ENCODE data around the gene ATRNL1.
"Not testable (repeated sequence)": the region's sequence is repeated elsewhere in the genome, so short reads cannot be mapped to it uniquely, and the experiment has no call there.

Gene ATRNL1

GRCh38 chr10:115417585-115418265, 324.6 kb downstream of the ATRNL1 start:
- peak; percentile 3 for DNase-seq (ENCODE audit: low read depth)

- no peak for DNase-seq (ENCODE audit: low read depth)
Observed at GRCh38 chr10:115422624-115423023, 329.5 kb downstream of the ATRNL1 start.

GRCh38 chr10:115427611-115428010, 334.4 kb downstream of the ATRNL1 start:
- no peak for DNase-seq (ENCODE audit: low read depth)

- DNase-seq (ENCODE audit: low read depth) = peak; percentile 0
Observed at GRCh38 chr10:115432188-115432819, 339.1 kb downstream of the ATRNL1 start.

- DNase-seq (ENCODE audit: low read depth) = no peak
Observed at GRCh38 chr10:115436999-115437398, 343.8 kb downstream of the ATRNL1 start.

GRCh38 chr10:115441907-115442545, 348.9 kb downstream of the ATRNL1 start:
- no peak for DNase-seq (ENCODE audit: low read depth)

- no peak for DNase-seq (ENCODE audit: low read depth)
Observed at GRCh38 chr10:115456812-115457211, 363.6 kb downstream of the ATRNL1 start.

GRCh38 chr10:115483294-115483693, 390.1 kb downstream of the ATRNL1 start:
- no peak for DNase-seq (ENCODE audit: low read depth)

- no peak for DNase-seq (ENCODE audit: low read depth)
Observed at GRCh38 chr10:115491526-115492140, 398.5 kb downstream of the ATRNL1 start.

GRCh38 chr10:115503546-115503945, 410.4 kb downstream of the ATRNL1 start:
- no peak for DNase-seq (ENCODE audit: low read depth)

- no peak for DNase-seq (ENCODE audit: low read depth)
Observed at GRCh38 chr10:115514895-115515294, 421.7 kb downstream of the ATRNL1 start.

GRCh38 chr10:115525141-115525540, 432.0 kb downstream of the ATRNL1 start:
- no peak for DNase-seq (ENCODE audit: low read depth)

- not testable (repeated sequence) for DNase-seq (ENCODE audit: low read depth)
Observed at GRCh38 chr10:115527682-115528081, 434.5 kb downstream of the ATRNL1 start.

GRCh38 chr10:115536401-115536800, 443.2 kb downstream of the ATRNL1 start:
- not testable (repeated sequence) for DNase-seq (ENCODE audit: low read depth)

GRCh38 chr10:115539142-115539762, 446.1 kb downstream of the ATRNL1 start:
- DNase-seq (ENCODE audit: low read depth) = no peak

- no peak for DNase-seq (ENCODE audit: low read depth)
Observed at GRCh38 chr10:115555887-115556402, 462.8 kb downstream of the ATRNL1 start.

GRCh38 chr10:115558252-115558651, 465.1 kb downstream of the ATRNL1 start:
- DNase-seq (ENCODE audit: low read depth) = no peak

- no peak for DNase-seq (ENCODE audit: low read depth)
Observed at GRCh38 chr10:115566867-115567266, 473.7 kb downstream of the ATRNL1 start.

- no peak for DNase-seq (ENCODE audit: low read depth)
Observed at GRCh38 chr10:115572740-115573455, 479.7 kb downstream of the ATRNL1 start.

- no peak for DNase-seq (ENCODE audit: low read depth)
Observed at GRCh38 chr10:115580239-115580638, 487.1 kb downstream of the ATRNL1 start.

- no peak for DNase-seq (ENCODE audit: low read depth)
Observed at GRCh38 chr10:115593060-115593459, 499.9 kb downstream of the ATRNL1 start.

Measured in GM04503 (cell line).